GM23338 (cell line): Measurements from ENCODE around the gene OSBPL3.

Experiments used
- CTCF ChIP-seq, 2 experiments: fragments of 200-600 bp in 1 of 2; sonication (generic) in 1 of 2; conservative IDR thresholded peaks; 2 replicates each; pipeline versions ENCODE4 v1.5.1 to v1.6.1; 2016 to 2017; ENCODE audit warnings: antibody characterized with exemption in 2 of 2, low read depth in 2 of 2, mild to moderate bottlenecking in 2 of 2, moderate library complexity in 1 of 2
- EZH2phosphoT487 ChIP-seq: fragments of 200-600 bp; sonication (generic); IDR thresholded peaks from one replicate; pipeline ENCODE4 v1.8.1; 2018; ENCODE audit warnings: antibody characterized with exemption; ENCODE audit not compliant: unreplicated experiment

GRCh38 chr7:24885305-24885704, 94.7 kb downstream of the OSBPL3 start:
- no peak for TF ChIP-seq EZH2phosphoT487
- no peak for TF ChIP-seq CTCF (conservative IDR thresholded peaks at IDR 0.05; ENCODE audit: low read depth in 2 of 2)
